NCI-H2081 (cell line): ENCODE measurements around the gene VGLL4.
A peak's percentile ranks its signal among the peaks of the same experiment; 100 is the strongest.

Source experiments
- DNase-seq, 2 experiments: peaks; one replicate each; lab custom pipeline; 2025; lab: John Stamatoyannopoulos, UW

Gene VGLL4

DNA sequence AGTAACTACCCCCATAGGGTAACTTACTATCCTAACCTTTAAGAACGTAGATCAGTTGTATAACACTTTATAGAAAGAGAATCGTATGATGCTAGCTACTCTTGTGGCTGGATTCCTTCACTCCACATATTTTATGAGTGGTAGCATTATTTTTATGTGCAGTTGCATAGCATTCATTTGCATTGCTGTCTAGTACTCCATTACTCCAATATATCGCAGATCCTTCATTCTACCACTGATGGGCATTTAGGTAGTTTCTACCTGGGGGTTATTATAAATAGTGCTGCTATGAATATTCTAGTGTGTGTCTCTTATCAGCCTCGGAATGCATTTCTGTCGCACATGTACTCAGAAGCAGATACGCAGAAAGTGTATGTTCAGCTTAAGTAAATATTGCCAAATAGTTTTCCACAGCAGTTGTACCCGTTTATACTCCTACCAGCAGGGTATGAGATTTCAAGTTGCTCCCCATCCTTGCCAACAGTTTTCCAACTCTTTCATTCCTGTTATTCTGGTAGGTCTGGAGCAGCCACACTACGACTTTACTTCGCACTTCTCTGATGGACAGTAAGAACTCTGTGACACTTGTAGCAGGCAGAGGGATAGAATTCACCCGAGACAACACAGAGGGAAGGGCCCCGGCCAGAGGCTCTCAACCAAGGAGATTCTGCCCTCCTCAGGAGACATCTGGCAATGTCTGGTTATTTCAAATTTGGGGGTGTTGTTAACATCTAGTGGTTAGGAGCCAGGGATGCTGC lies 9.8 kb upstream of the VGLL4 start:
- DNase-seq, result no peak

DNA sequence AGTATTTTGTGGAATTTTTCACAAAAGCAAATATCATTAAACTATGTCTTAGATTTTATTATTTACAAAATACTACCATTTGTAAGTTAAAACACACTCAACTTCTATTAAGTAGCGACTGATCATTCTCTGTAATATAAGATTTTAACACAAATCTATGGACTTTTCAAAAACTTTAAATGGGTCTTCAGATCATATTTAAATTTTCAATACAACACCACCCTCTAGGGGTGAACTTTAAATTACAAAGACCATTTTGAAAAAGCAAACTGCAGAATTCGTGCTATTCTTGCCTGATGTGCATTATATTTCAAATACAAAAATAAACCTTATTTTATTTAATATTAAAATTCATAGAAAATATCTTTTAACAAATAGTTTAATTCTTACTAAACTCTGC lies 8.2 kb upstream of the VGLL4 start:
- no peak for DNase-seq

DNA sequence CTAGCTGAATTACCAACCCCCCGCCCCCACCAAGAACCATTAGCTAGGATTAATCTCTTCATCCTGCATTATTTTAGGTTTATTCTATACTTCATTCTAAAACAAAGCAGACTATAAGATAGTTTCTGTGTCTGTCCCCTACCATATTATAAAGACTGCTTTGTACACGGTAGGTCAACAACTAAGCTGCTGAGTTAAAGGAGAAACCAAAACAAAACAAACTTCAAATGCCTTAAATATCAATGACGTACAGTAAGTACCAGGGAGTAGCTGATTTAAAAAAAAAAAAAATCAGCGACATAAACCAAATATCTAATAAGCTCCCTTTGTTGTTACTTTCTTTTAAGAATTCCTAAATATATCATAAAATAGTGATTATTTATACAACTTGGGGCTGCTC lies 7.8 kb upstream of the VGLL4 start:
- DNase-seq, result no peak

DNA sequence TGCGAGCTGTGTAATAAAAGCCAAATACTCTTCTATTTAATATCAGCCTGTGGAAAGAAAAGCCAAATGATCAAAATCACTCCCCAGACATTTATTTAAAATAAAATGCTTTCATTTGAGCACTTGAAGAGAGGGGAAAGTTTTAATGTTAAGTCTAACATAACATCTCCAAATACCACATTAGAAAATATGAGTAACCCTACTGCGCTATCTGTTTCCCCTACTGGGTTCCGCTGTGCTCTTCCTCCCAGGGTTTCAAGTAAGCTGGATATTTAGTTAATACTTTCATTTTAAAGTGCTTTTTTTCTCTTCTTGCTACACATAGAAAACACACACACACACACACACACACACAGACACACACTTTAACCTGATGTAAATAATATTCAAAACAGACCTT lies 6.7 kb upstream of the VGLL4 start:
- no peak for DNase-seq

DNA sequence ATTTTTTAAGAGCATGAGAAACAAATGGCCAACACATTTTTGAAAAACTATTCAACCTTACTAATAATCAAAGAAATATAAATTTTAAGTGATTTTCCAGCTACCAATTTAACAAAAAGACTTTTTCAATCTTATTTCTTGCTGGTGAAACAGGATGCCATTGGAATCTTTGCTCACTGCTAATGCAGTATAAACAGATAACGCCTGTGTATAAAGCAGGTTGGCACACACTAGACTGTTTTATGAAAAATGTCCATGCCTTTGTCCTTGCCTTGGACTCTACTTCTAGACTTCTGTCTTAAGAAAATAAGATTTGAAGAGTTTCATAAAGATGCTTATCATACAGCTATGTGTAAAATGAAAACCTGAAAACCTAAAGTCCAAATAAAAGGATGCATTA lies 5.0 kb upstream of the VGLL4 start:
- DNase-seq, result no peak

DNA sequence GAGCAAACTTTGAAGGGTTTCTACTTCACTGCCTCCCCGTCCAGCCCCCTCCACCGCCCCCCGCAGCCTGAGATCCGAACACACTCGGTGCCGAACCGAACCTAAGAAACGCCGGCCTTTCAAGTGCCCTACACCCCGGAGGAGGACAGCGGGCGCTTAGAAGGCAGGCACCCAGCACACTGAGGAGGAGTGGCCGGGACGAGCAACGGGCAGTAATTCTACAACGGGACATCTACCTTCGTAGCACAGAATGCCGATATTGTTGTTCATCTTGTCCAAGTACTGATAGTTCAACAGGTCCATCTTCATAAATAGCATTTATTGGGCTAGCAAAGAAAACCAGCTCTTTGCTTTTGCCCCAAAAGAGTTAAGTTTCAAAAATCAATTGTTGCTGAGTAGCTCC lies 513 bp downstream of the VGLL4 start:
- DNase-seq, result no peak

DNA sequence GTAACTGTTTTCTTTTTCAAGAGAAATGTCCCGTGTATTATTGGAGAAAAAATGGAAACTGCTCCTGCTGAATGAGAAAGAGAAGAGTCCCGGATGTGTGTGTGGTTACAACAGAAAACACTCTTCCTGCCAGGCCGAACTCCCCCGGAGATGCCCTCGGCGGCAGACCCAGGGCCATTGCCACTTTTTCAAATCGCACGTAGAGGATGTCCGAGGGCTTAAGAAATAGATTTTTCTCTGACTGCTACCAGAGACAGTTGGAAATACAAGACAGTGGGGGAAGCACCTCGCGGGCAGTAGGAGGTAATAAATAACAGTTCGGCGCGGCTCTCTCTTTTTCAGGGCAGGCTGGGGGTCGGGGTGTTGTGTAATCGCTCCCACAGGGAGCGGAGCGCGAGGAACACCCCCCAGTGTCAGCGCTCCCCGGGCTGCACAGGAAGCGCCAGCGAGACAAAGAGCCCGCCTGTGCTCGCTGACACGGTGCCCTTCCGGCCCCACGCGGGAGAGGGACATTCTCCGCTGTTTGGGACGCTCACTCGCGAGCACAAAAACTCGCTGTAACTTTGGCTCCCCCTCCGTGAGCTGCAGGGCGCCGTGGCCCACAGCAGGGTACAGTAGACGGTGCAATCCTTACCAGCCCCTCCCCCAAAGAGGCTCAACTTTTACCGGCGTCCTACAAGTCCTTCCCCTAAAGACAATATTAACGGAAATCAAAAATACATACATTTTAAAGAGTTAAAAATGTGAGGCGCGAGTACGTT lies 1.1 kb downstream of the VGLL4 start:
- peak; percentile 30 to 40 for DNase-seq

DNA sequence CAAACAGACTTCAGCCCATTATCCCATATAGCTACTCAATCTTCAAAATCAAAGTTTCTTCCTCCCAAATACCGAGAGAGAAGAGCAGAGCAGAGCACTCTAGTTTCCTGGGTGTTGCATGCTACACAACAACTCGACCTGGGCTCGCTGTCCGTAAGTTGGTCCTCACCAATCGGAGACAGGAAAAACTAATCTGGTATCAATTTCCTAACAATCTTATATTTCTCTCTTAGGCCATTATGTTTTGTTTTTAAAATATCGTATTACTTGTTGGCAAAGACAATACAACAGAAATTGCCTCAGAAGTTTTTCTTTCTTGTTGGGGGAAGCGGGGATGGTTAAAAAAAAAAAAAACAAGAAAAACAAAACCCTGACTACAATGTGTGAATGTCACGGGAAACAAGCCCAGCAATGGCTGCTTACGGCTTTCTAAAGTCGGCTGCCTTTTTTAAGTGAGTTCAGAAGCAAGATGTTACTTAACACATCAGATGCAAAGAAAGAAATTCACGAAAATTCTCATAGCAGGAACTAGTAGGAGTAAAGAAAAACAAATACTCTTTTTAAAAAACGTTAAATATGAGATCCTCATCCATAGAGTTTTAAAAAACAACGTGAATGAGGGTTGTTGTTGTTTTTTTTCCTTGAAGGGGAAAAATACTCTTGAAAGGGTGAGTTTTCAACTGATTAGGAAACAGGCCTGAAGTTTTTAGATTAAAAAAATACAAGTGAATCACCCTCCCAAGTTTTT lies 1.9 kb downstream of the VGLL4 start:
- peak in 1 of 2 experiments; percentile 10 for DNase-seq

DNA sequence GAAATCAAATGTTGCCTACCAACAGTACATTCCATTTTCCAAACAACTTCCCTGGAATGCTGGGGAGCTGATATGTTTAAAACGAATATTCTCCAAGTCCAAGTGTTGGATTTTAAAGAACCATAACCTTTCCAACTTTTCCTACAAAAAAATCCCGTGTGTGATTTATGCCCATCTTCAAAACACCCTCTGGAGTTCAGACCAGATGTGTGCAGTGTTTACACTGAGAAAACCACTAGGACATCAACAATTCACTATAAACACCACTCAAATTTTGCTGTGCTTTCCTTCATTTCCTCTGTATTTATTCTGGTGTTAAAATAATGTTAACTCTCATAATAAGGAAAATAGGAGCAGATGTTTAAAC lies 2.4 kb downstream of the VGLL4 start:
- no peak for DNase-seq

DNA sequence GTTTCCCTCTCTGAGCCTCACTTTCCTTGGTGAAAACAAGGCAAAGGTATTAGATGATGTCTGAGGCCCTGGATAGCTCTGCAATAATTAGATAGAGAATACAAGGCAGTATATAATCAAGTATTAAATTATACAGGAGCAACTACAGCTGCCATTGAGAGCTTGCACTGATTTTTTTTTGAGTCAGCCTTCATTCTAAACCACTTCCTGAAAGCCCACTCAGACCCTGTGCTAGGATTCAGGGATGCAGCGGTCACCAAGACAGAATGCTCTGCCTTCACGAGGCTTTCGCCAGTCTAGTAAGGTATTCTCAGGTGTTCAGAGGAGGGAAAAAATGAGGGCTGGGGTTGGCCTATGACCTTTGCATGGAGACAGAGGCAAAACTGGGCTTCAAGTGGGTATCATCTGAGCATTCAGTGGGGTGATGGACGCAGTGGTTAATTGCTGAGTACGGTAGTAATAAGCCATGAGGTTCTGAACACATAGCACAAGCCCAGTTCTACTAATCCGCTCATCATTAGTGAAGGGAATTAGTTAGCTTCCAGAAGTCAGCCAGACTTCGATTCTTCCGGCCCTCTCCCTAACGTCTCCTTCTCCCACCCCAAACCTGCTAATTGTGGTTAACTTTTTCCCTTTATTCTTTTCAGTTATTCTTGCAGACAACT lies 3.6 kb downstream of the VGLL4 start:
- DNase-seq, result no peak

DNA sequence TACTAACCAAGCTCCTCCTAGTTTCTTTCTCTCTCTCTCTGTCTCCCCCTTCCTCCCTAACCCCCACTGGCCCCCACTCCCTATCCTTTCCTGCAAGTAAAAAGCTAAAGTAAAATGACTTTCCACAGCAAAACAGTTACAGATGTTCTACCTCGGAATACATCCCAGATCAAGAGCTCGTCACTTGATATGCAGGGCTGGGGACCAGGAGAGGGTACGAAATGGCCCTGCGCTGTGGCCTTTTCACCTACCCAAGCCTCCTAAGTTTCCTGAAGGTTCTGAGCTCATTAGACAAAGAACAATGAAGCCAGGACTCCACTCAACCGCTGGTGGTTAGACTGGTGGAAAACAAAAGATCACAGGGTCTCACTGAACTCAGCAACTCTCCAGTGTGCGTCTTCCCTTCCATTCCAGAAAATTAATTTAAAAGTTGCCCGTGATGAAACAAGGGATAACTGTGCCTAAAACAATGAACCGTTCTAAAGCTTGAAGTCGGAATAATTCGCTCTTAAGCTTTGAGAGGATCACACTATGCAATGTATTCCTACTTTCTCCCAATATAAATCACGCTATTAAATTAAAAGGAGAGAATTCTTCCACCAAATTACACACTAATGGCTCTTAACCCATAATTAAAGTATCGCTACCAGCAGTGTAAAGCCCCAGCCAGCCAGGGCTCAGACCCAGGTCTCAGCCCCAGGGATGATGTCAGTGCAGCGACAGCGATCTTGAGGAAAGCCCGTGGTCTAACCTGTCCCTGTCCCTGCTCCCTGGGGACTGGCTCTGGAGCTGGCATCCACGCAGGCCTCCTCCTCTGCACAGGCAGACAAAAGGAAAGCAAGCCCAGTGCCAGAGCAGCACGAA lies 5.0 kb downstream of the VGLL4 start:
- DNase-seq, result peak in 1 of 2 experiments; percentile 50

DNA sequence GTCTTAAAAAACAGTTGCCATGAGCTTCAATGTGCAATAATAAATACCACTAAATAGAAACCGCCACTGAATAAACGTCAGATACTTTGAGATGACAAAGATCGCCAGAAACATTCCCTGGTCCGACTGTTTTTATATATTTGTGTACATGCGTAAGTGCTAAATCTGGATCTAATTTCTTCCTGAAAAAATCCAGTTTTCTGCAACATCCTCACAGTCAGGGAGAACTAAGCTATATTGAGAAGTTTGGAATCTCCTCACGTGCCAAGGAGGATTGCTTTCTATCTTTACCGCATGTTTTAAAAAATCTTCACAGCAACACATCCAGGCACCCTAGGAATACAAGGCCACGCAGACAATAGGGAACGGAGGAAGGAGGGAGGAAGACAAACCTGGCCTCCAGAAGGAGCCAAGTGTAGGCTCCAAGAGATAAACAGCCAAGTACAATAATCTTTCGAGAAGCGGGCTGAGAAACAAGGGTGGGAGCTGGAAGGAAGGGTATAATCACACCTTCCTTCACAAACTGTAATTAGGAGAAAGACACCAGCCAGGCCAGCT lies 5.7 kb downstream of the VGLL4 start:
- no peak for DNase-seq

DNA sequence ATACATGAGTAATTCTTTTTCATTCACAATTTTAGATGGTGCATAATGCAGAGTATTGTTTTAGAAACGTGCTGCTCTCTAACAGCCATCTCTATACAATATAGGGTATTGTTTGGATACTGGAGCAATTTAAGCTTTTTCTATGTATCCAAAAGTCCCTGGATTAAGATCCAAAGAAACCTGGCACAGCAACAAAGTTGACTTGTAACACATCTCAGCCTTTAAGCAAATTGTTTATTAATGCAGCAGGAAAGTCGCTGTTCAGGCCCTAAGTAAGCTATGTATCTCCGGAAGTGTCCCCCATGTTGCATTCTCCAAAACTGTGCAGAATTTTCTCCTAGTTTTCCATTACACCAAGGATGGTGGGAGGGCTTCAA lies 7.3 kb downstream of the VGLL4 start:
- no peak for DNase-seq

DNA sequence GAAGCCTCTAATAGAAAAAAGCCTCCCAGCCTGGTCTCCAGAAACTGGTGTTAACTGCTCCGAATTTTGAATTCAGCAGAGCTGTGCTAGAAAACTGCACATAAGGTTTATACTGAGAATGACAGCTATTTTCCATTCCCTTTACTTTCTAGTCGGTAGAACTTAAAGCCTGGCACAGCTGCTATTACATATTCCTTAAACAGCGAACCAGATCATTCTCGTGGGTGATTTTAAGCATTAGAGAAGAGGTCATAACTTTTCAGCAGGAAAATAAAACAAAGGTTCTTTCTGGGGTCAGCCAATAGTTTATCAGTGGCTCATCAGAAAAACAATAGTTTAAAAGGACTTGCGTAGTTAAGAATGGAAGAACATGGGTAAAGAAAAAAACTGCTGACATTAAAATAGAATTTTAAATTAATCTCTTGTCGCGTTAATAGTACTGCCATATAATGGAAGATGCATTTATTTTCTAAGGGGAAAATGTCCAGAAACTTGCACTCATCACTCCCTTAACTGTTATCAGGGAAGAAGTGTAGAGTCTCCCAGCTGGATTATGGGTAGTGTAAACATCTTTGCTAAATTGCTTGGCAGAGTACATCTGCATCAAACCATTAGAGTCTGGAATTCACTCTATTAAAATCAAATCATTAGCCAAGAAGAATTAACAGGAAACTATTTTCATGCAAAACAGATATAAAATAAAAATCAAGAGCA lies 7.9 kb downstream of the VGLL4 start:
- no peak for DNase-seq

DNA sequence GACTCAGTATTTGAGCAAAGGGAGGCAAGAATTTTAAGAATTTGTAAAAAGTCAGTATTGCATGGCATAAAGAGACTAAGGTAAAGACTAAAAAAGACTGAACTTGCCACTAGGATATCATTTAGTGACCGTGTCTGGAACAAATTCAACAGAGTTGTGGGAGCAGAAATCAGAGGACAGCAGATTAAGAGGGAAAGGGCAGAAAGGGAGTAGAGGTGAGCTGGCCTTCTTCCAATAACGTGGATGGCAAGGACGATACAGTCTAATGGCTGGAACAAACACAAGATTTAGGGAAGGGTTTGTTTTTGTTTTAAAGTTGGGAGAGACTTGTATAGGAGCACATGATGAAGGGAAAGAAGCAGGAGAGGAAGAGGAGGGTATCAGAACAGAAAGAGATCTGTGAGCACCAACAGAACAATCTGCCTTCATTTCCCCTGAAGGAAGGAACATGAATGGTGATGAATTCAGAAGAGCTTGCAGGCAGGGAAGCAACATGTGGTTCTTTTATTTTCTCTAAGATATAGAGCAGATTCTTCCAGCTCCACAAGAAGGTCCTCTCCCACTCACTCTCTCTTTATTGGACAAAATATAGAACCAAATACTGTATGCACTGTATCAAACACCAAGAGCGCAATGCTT lies 8.6 kb downstream of the VGLL4 start:
- no peak for DNase-seq

DNA sequence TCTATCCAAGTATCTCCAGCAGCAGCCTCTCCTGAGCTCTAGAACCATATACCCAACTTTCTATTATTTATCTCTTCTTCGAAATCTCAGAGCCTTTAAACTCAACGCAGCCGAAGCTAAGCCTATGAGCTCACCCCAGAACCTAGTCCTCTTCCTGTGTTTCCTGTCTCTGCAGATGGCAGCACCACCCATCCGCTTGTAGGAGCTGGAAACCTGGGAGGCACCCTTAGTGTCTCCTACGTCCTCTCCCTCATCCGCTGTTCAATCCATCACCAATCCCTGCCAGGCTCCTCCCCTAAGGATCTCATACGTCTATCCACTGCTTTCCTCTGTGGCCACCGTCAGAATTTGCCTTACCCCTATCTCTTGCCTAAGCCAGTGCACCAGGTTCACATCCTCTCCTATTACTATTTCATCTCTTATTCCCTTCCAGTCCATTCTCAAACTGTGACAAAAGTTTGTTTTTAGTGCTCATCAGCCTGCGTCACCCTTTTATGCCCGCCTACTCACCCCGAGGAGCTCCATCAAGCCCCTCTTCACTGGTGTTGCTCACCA lies 9.6 kb downstream of the VGLL4 start:
- no peak for DNase-seq

DNA sequence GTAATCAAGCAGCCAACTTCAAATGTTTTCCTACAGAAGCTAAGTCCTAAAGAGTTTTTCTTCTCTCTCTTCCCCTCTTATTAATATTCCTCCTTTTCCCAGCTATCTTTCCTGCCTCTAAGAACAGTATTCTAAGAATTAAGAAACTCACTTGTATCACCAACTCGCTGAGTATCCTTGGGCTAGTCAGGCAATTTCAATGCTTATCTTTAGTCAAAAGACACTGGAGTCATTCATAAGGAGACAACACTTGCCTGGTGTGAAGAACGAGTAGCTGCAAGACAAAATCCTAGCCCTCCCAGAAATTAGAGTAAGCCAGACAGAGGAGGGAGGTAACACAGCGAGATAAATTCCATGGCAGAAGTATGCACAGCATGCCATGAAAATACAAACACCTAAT lies 10.7 kb downstream of the VGLL4 start:
- DNase-seq, result no peak

DNA sequence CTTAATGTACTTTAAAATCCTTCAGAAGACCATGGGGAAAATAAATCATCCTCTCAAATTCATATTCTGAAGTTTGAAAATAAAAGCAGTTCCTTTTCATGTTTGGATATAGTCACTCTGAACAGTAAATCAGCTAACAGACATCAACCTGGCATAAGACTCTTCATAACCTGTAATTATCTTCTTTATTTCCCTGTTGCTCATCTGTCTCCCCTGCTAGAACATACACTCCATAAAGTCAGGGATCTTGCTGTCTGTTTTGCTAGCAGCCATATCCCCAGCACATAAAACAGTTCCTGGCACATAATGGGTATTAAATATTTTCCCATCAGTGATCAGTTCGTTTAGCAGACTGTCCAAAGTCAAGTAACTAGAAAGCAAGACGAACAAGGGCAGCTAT lies 11.2 kb downstream of the VGLL4 start:
- peak in 1 of 2 experiments; percentile 54 for DNase-seq

DNA sequence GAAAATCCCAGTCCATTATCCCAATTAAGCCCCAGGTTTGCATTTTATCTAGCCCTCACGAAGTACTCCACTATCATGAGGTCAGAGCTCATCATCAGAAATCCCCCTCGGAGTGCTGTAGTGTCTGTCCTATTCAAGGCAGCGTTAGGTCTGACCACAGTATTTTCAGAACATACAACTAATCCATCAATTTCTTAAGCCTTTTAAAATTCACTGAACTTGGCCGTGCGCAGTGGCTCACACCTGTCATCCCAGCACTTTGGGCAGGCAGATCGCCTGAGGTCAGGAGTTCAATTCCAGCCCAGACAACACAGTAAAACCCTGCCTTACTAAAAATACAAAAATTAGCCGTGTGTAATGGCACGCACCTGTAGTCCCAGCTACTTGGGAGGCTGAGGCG lies 11.9 kb downstream of the VGLL4 start:
- no peak for DNase-seq

DNA sequence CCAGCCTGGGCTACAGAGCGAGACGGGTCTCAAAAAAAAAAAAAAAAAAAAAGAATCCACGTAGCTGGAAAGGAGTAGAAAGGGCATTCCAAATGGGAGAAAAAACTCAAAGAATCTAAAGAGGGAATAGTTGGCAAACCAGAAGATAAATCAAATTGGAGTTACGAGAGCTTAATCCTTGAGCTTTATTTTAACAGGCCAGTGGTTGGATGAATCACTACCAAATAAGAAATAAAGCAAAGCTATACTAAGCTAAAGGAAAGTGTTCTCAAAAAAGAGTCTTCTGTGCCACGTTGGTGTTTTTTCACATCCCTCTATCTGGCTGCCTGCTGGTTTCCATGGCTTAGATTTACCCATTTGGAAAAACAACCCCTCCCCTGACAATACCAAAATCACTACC lies 14.0 kb downstream of the VGLL4 start:
- DNase-seq, result no peak
